SK-N-SH (cell line): ENCODE measurements around the gene GPR68. TPM values are rescaled to one million over a fixed set of nuclear protein-coding genes. Genes with fewer than 3 reads are reported as not detected.

Source experiments
- CTCF ChIA-PET: fragments of 300-600, 350-600 bp; formaldehyde crosslinking; extraction: SDS; loops from one replicate; lab custom pipeline; 2021; lab: Yijun Ruan, JAX
- POLR2A ChIA-PET: fragments of 350-600 bp; sonication (Branson Sonifier 250); formaldehyde crosslinking; extraction: SDS; loops from one replicate; lab custom pipeline; 2020; ENCODE audit warnings: antibody characterized with exemption, inconsistent platforms; lab: Yijun Ruan, JAX
- DNase-seq: peaks from one replicate; pipeline ENCODE4 v3.0.0; 2012
- H2AFZ ChIP-seq: fragments of 200-600 bp; sonication (generic); 2 replicates; pipeline ENCODE4 v1.8.1; 2016; ENCODE audit warnings: antibody characterized with exemption, mild to moderate bottlenecking, low read depth
- H3F3A ChIP-seq: fragments of 200-600 bp; sonication (generic); replicated peaks from 2 replicates; pipeline ENCODE3; 2016; ENCODE audit warnings: antibody characterized with exemption, mild to moderate bottlenecking; ENCODE audit not compliant: insufficient read depth
- H3K27ac ChIP-seq, 2 experiments: fragments of 200-500 bp in 1 of 2; fragments of 200-600 bp in 1 of 2; sonication (Bioruptor generic) in 1 of 2; sonication (generic), shearing (Covaris generic) in 1 of 2; 2 replicates each; pipeline versions ENCODE4 v1.5.1 to v1.6.1; 2014 to 2016; ENCODE audit warnings: low read depth in 2 of 2, inconsistent platforms in 1 of 2, low read length in 1 of 2, mild to moderate bottlenecking in 1 of 2, mixed read lengths in 1 of 2
- H3K27me3 ChIP-seq: fragments of 200-600 bp; sonication (generic), shearing (Covaris generic); 2 replicates; pipeline ENCODE4 v1.6.1; 2016; ENCODE audit warnings: mixed run types; ENCODE audit not compliant: insufficient read depth
- H3K36me3 ChIP-seq, 2 experiments: fragments of 200-500 bp in 1 of 2; fragments of 200-600 bp in 1 of 2; sonication (Bioruptor generic) in 1 of 2; sonication (generic) in 1 of 2; replicated peaks in 1 of 2; 2 replicates each; pipeline versions ENCODE3 to v1.5.1; 2014 to 2016; ENCODE audit warnings: low read length in 1 of 2, mild to moderate bottlenecking in 1 of 2; ENCODE audit not compliant: insufficient read depth in 2 of 2, control insufficient read depth in 1 of 2
- H3K4me1 ChIP-seq, 2 experiments: fragments of 200-500 bp in 1 of 2; fragments of 200-600 bp in 1 of 2; sonication (Bioruptor generic) in 1 of 2; sonication (generic), shearing (Covaris generic) in 1 of 2; 2 replicates each; pipeline versions ENCODE4 v1.5.1 to v1.6.1; 2014 to 2016; ENCODE audit warnings: low read depth in 1 of 2, low read length in 1 of 2, mixed run types in 1 of 2; ENCODE audit not compliant: insufficient read depth in 2 of 2, control insufficient read depth in 1 of 2
- H3K4me2 ChIP-seq: fragments of 200-600 bp; sonication (generic), shearing (Covaris generic); 2 replicates; pipeline ENCODE4 v1.6.1; 2017; ENCODE audit warnings: mixed run types
- H3K4me3 ChIP-seq, 2 experiments: fragments of 200-500 bp in 1 of 2; fragments of 200-600 bp in 1 of 2; sonication (Bioruptor generic) in 1 of 2; sonication (generic), shearing (Covaris generic) in 1 of 2; 2 replicates each; pipeline versions ENCODE4 v1.5.1 to v1.8.1; 2014 to 2016; ENCODE audit warnings: low read depth in 2 of 2, inconsistent platforms in 1 of 2, low read length in 1 of 2, mild to moderate bottlenecking in 1 of 2, mixed read lengths in 1 of 2, moderate library complexity in 1 of 2
- H3K79me2 ChIP-seq: fragments of 200-600 bp; sonication (generic); 2 replicates; pipeline ENCODE4 v1.8.1; 2017; ENCODE audit warnings: mild to moderate bottlenecking; ENCODE audit not compliant: insufficient read depth
- H3K9ac ChIP-seq: fragments of 200-600 bp; sonication (generic); 2 replicates; pipeline ENCODE4 v1.6.1; 2017; ENCODE audit warnings: mixed run types
- H3K9me2 ChIP-seq: fragments of 200-600 bp; sonication (generic); 2 replicates; pipeline ENCODE4 v1.6.1; 2017; ENCODE audit warnings: mixed run types
- H3K9me3 ChIP-seq: fragments of 200-600 bp; sonication (generic); 2 replicates; pipeline ENCODE4 v1.6.1; 2017; ENCODE audit warnings: mixed run types, mild to moderate bottlenecking, moderate library complexity
- H4K20me1 ChIP-seq: fragments of 200-600 bp; sonication (generic); 2 replicates; pipeline ENCODE4 v1.6.1; 2017; ENCODE audit warnings: mild to moderate bottlenecking, mixed run types; ENCODE audit not compliant: insufficient read depth
- CHD2 ChIP-seq: fragments of 150-350 bp; IDR thresholded peaks from 2 replicates; pipeline ENCODE4 v1.6.1; 2018; ENCODE audit warnings: low read length; ENCODE audit not compliant: partially characterized antibody
- ELF1 ChIP-seq: IDR thresholded peaks from 2 replicates; pipeline ENCODE4 v1.4.0; 2012
- FOXM1 ChIP-seq: IDR thresholded peaks from 2 replicates; pipeline ENCODE4 v1.4.0; 2012; ENCODE audit warnings: low read depth, mild to moderate bottlenecking
- MEF2A ChIP-seq: IDR thresholded peaks from 2 replicates; pipeline ENCODE4 v1.4.0; 2012; ENCODE audit warnings: low read depth, borderline replicate concordance
- NRF1 ChIP-seq: IDR thresholded peaks from 2 replicates; pipeline ENCODE4 v1.6.1; 2012; ENCODE audit warnings: low read depth, mild to moderate bottlenecking, low read length
- PBX3 ChIP-seq: IDR thresholded peaks from 2 replicates; pipeline ENCODE4; 2012
- POLR2AphosphoS5 ChIP-seq: IDR thresholded peaks from 2 replicates; pipeline ENCODE4 v1.6.1; 2012; ENCODE audit warnings: low read depth, low read length
- RAD21 ChIP-seq: IDR thresholded peaks from 2 replicates; pipeline ENCODE4 v1.6.1; 2012; ENCODE audit warnings: mild to moderate bottlenecking, low read length
- RCOR1 ChIP-seq: fragments of 150-350 bp; IDR thresholded peaks from 2 replicates; pipeline ENCODE4 v1.6.1; 2017; ENCODE audit warnings: antibody characterized with exemption, low read length
- USF1 ChIP-seq: IDR thresholded peaks from 2 replicates; pipeline ENCODE4 v1.4.0; 2012; ENCODE audit warnings: low read depth, borderline replicate concordance
- YY1 ChIP-seq: IDR thresholded peaks from 2 replicates; pipeline ENCODE4 v1.4.0; 2012; ENCODE audit warnings: low read depth, mild to moderate bottlenecking
- ZBTB33 ChIP-seq: IDR thresholded peaks from 2 replicates; pipeline ENCODE4 v1.4.0; 2012; ENCODE audit warnings: low read depth, borderline replicate concordance
- WGBS: methylation state at CpG from one replicate; pipeline ENCODE4 v1.1.6; 2017; ENCODE audit warnings: low lambda C conversion rate; 5-methylcytosine and 5-hydroxymethylcytosine counted together
- polyA plus RNA-seq, 3 experiments: library from polyadenylated mRNA; depleted of rRNA; stranded (reverse); fragments of >200 nt; gene quantifications; 2 replicates each; pipeline ENCODE4 v1.2.3, GENCODE V29; 2012
- TF ChIP-seq, protein P1 (sequence below): IDR thresholded peaks from 2 replicates; pipeline ENCODE4 v1.6.1; 2012; ENCODE audit warnings: mild to moderate bottlenecking, low read depth, low read length, moderate library complexity
- TF ChIP-seq, protein P2 (sequence below): fragments of 150-350 bp; IDR thresholded peaks from 2 replicates; pipeline ENCODE4 v1.6.1; 2016; ENCODE audit warnings: mild to moderate bottlenecking, low read depth, low read length

GPR68 gene
- polyA plus RNA-seq, 1 of the 3 experiments (the other 2 are of a cell fraction), result 0.18 TPM

DNA sequence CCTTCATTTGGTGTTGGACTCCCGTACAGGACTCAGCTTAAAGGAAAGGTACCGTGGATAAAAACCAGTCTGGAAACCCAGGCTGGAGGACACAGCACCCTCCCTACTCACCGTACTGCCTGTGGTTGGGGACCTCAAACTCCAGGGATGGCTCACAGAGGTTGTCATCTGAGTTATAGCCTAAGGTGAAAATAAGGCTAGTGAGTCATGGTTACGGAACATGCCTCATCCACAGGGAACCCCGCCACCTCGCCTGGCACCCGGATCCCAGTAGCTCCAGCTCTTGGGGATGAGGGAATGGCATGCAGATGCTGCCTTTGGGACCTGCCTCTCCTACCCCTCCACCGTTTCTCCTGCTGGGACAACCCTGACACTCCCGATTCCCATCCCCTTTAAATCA, 36.8 kb upstream of the GPR68 start:
- H3K4me1 ChIP-seq, result peaks cover 20 to 59% of the 10 kb centered on the region in 2 experiments; a peak in 3 of 4 replicates
- 93% methylated on average over 5 of the region's 9 CpGs for WGBS
- TF ChIP-seq YY1, result no peak
- TF ChIP-seq, protein P1, sequence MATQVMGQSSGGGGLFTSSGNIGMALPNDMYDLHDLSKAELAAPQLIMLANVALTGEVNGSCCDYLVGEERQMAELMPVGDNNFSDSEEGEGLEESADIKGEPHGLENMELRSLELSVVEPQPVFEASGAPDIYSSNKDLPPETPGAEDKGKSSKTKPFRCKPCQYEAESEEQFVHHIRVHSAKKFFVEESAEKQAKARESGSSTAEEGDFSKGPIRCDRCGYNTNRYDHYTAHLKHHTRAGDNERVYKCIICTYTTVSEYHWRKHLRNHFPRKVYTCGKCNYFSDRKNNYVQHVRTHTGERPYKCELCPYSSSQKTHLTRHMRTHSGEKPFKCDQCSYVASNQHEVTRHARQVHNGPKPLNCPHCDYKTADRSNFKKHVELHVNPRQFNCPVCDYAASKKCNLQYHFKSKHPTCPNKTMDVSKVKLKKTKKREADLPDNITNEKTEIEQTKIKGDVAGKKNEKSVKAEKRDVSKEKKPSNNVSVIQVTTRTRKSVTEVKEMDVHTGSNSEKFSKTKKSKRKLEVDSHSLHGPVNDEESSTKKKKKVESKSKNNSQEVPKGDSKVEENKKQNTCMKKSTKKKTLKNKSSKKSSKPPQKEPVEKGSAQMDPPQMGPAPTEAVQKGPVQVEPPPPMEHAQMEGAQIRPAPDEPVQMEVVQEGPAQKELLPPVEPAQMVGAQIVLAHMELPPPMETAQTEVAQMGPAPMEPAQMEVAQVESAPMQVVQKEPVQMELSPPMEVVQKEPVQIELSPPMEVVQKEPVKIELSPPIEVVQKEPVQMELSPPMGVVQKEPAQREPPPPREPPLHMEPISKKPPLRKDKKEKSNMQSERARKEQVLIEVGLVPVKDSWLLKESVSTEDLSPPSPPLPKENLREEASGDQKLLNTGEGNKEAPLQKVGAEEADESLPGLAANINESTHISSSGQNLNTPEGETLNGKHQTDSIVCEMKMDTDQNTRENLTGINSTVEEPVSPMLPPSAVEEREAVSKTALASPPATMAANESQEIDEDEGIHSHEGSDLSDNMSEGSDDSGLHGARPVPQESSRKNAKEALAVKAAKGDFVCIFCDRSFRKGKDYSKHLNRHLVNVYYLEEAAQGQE, result no peak
- no peak for TF ChIP-seq FOXM1
- no peak overlapping the region for H3K4me2 ChIP-seq
- no peak for DNase-seq
- no peaks in the 10 kb centered on the region for H3K27me3 ChIP-seq
- ChIA-PET POLR2A (no interaction called here), CTCF (interaction anchor here (1.3 to 18.4 kb wide), 5 partner anchors 30 to 379 kb away, joined by 3 to 391 read pairs (median 5); partner anchors contain the start of gene CCDC88C)
- H3K9me3 ChIP-seq, result no peaks in the 10 kb centered on the region
- no peaks in the 10 kb centered on the region for H3K36me3 ChIP-seq
- H3K27ac ChIP-seq, result peak overlapping the region in 1 of 2 experiments; percentile 39; a peak in 1 of 4 replicates
- no peak overlapping the region for H2AFZ ChIP-seq
- H3K9me2 ChIP-seq, result no peaks in the 10 kb centered on the region
- no peak overlapping the region for H3K9ac ChIP-seq
- H3K79me2 ChIP-seq, result no peaks in the 10 kb centered on the region
- no peaks in the 10 kb centered on the region for H4K20me1 ChIP-seq
- no peak overlapping the region for H3K4me3 ChIP-seq
- no peaks in the 10 kb centered on the region for H3F3A ChIP-seq

DNA sequence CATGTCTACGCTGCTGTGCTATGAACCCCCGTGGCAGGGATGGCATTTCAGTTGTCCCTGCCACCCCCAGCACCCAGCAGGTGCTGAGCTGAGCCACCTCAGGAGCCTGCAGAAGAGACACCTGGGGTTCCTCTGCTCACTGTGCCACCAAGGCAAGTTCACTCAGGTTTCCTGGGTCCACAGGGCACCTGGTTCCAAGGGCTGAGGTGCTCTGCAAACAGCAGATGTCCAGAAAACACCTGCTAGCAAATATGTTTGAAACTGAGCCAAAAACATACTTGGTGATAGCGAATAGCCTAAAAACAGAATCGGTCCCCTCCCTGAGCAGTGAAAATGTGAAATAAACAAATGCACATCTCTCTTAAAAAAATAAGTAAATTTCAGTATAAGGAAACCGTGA, 35.6 kb upstream of the GPR68 start:
- Histone ChIP-seq H3K9me3 (no peaks in the 10 kb centered on the region), H3K27me3 (no peaks in the 10 kb centered on the region), H3K27ac (peak overlapping the region in 1 of 2 experiments; percentile 91; a peak in 2 of 4 replicates), H3K4me2 (no peak overlapping the region), H3K9ac (no peak overlapping the region), H2AFZ (no peak overlapping the region), H3K9me2 (no peaks in the 10 kb centered on the region), H3K36me3 (no peaks in the 10 kb centered on the region), H3K79me2 (no peaks in the 10 kb centered on the region), H3K4me1 (peaks cover 16 to 47% of the 10 kb centered on the region in 2 experiments; a peak in 3 of 4 replicates), H3F3A (no peaks in the 10 kb centered on the region), H3K4me3 (no peak overlapping the region), H4K20me1 (no peaks in the 10 kb centered on the region)
- 81% methylated on average over 5 of the region's 5 CpGs for WGBS
- DNase-seq, result no peak
- ChIA-PET CTCF (interaction anchor here (1.0 to 18.4 kb wide), 6 partner anchors 25 to 377 kb away, joined by 3 to 391 read pairs (median 4); partner anchors contain the start of gene CCDC88C), POLR2A (interaction anchor here (0.9 to 1.8 kb wide), 2 partner anchors 22 to 95 kb away, joined by 3 to 7 read pairs; no protein-coding TSS in a partner anchor)
- TF ChIP-seq RAD21 (no peak), PBX3 (no peak), MEF2A (no peak), FOXM1 (no peak), RCOR1 (no peak), ZBTB33 (no peak), ELF1 (no peak), POLR2AphosphoS5 (no peak), USF1 (no peak), NRF1 (no peak), CHD2 (no peak)
- TF ChIP-seq, protein P1, result no peak
- TF ChIP-seq, protein P2, sequence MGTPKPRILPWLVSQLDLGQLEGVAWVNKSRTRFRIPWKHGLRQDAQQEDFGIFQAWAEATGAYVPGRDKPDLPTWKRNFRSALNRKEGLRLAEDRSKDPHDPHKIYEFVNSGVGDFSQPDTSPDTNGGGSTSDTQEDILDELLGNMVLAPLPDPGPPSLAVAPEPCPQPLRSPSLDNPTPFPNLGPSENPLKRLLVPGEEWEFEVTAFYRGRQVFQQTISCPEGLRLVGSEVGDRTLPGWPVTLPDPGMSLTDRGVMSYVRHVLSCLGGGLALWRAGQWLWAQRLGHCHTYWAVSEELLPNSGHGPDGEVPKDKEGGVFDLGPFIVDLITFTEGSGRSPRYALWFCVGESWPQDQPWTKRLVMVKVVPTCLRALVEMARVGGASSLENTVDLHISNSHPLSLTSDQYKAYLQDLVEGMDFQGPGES, result no peak
